Measurements from ENCODE around the gene TIMM22. TPM values are rescaled to one million over a fixed set of nuclear protein-coding genes. Genes with fewer than 3 reads are reported as not detected.

TIMM22 gene
- total and polyA plus RNA-seq, 2 of the 13 experiments (the other 11 are each of a cell fraction or from before 2014, with no cell fraction given) = 6.2 to 15.5 TPM

DNA sequence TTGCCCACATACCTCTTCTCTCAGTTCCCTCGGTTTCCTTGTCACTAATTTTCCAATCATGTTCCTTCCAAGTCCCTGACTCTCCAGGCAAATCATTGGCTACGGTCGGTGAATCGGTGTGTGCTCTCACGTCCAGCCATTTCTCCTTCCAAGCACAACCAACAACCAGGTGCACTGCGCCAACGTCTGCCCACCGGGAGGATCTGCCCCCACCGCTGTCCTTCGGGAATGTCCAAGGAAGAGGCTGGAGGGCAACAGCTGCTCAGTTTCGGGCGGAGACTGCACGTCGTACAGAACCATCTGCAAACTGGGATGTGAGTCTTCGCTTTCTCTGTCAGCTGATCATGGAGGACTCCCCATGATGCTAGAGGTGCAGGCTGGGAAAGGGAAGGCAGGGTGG, 9.0 kb upstream of the TIMM22 start:
- DNase-seq (ENCODE audit: low spot score) (no peak), FAIRE-seq (no peak), ATAC-seq (no peak)
- ChIA-PET CTCF (ENCODE audit: low intra/inter-chr PET ratio, low total read pairs) (no interaction called here), POLR2A (no interaction called here)
- Histone ChIP-seq H3K4me3 (replicated peaks in 1 of 3; ENCODE audit: insufficient read depth in 1 of 3, low read depth in 2 of 3, low read length in 3 of 3) (no peak overlapping the region), H3K27ac (ENCODE audit: extremely low read length, insufficient read depth, low read length) (no peak overlapping the region), H3K27me3 (ENCODE audit: control insufficient read depth in 1 of 2, insufficient read depth in 2 of 2, low read length in 2 of 2) (peaks cover 0 to 6% of the 10 kb centered on the region in 2 experiments; a peak in 1 of 5 replicates), H3K79me2 (ENCODE audit: insufficient read depth, low read length) (no peaks in the 10 kb centered on the region), H2AFZ (ENCODE audit: low read length) (no peak overlapping the region), H3K9ac (ENCODE audit: insufficient read depth, low read depth, low read length) (no peak overlapping the region), H3K4me2 (ENCODE audit: low read depth, low read length) (no peak overlapping the region), H3K36me3 (replicated peaks in 1 of 2; ENCODE audit: control insufficient read depth in 1 of 2, insufficient read depth in 2 of 2, low read length in 2 of 2) (no peaks in the 10 kb centered on the region), H4K20me1 (ENCODE audit: insufficient read depth, low read length) (no peaks in the 10 kb centered on the region), H3K4me1 (ENCODE audit: insufficient read depth, low read length) (peaks cover 24% of the 10 kb centered on the region), H3K9me3 (ENCODE audit: low read length) (no peaks in the 10 kb centered on the region)
- in situ Hi-C loops (cut with HindIII; ENCODE audit: extremely low pct_ligation_motif_present, low pct_unique_long_range_greater_than_20kb) = no loop called here
- no TSS peak for BruUV-seq (replicated peaks)
- WGBS (ENCODE audit: low lambda C conversion rate) = 69% methylated on average over 15 of the region's 15 CpGs
- intact Hi-C loops (cut with micrococcal nuclease; ENCODE audit: unreplicated experiment) = no loop called here
- TF ChIP-seq ONECUT2 (CRISPR knock-in tag; IDR thresholded peaks at IDR 0.05) (no peak), BATF2 (CRISPR knock-in tag; IDR thresholded peaks at IDR 0.05) (no peak), TOPORS (CRISPR knock-in tag; IDR thresholded peaks at IDR 0.05) (no peak), NR2F6 (IDR thresholded peaks at IDR 0.05) (no peak), NR2F6 (CRISPR knock-in tag; IDR thresholded peaks at IDR 0.05) (no peak), ZNF503 (CRISPR knock-in tag; IDR thresholded peaks at IDR 0.05) (no peak), ZFP36 (IDR thresholded peaks at IDR 0.05; ENCODE audit: borderline replicate concordance, low read depth, low read length, partially characterized antibody) (no peak), NFYB (CRISPR knock-in tag; IDR thresholded peaks at IDR 0.05) (no peak), ZNF891 (CRISPR knock-in tag; IDR thresholded peaks at IDR 0.05) (no peak), ZNF382 (CRISPR knock-in tag; IDR thresholded peaks at IDR 0.05; ENCODE audit: borderline replicate concordance) (no peak), PTBP1 (IDR thresholded peaks at IDR 0.05; ENCODE audit: low read depth, low read length, poor library complexity, severe bottlenecking) (no peak), DPF2 (CRISPR knock-in tag; IDR thresholded peaks at IDR 0.05; ENCODE audit: borderline replicate concordance, low read depth) (no peak)
- TF ChIP-seq, protein P1, sequence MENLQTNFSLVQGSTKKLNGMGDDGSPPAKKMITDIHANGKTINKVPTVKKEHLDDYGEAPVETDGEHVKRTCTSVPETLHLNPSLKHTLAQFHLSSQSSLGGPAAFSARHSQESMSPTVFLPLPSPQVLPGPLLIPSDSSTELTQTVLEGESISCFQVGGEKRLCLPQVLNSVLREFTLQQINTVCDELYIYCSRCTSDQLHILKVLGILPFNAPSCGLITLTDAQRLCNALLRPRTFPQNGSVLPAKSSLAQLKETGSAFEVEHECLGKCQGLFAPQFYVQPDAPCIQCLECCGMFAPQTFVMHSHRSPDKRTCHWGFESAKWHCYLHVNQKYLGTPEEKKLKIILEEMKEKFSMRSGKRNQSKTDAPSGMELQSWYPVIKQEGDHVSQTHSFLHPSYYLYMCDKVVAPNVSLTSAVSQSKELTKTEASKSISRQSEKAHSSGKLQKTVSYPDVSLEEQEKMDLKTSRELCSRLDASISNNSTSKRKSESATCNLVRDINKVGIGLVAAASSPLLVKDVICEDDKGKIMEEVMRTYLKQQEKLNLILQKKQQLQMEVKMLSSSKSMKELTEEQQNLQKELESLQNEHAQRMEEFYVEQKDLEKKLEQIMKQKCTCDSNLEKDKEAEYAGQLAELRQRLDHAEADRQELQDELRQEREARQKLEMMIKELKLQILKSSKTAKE (CRISPR knock-in tag; IDR thresholded peaks at IDR 0.05; ENCODE audit: borderline replicate concordance) = no peak
- TF ChIP-seq, protein P2, sequence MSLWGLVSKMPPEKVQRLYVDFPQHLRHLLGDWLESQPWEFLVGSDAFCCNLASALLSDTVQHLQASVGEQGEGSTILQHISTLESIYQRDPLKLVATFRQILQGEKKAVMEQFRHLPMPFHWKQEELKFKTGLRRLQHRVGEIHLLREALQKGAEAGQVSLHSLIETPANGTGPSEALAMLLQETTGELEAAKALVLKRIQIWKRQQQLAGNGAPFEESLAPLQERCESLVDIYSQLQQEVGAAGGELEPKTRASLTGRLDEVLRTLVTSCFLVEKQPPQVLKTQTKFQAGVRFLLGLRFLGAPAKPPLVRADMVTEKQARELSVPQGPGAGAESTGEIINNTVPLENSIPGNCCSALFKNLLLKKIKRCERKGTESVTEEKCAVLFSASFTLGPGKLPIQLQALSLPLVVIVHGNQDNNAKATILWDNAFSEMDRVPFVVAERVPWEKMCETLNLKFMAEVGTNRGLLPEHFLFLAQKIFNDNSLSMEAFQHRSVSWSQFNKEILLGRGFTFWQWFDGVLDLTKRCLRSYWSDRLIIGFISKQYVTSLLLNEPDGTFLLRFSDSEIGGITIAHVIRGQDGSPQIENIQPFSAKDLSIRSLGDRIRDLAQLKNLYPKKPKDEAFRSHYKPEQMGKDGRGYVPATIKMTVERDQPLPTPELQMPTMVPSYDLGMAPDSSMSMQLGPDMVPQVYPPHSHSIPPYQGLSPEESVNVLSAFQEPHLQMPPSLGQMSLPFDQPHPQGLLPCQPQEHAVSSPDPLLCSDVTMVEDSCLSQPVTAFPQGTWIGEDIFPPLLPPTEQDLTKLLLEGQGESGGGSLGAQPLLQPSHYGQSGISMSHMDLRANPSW (CRISPR knock-in tag; IDR thresholded peaks at IDR 0.05; ENCODE audit: borderline replicate concordance) = no peak
- TF ChIP-seq, protein P3, sequence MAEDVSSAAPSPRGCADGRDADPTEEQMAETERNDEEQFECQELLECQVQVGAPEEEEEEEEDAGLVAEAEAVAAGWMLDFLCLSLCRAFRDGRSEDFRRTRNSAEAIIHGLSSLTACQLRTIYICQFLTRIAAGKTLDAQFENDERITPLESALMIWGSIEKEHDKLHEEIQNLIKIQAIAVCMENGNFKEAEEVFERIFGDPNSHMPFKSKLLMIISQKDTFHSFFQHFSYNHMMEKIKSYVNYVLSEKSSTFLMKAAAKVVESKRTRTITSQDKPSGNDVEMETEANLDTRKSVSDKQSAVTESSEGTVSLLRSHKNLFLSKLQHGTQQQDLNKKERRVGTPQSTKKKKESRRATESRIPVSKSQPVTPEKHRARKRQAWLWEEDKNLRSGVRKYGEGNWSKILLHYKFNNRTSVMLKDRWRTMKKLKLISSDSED (CRISPR knock-in tag; IDR thresholded peaks at IDR 0.05) = no peak
